Stimulated activated CD4-positive, alpha-beta T cell treated with anti-CD3 and anti-CD28 coated beads, Interleukin-4, amount 100 ng/mL, for 48 hours (primary cell): ENCODE measurements around the gene STMN3.
A peak's percentile ranks its signal among the peaks of the same experiment; 100 is the strongest.

Experiments used
- DNase-seq, 2 donors: peaks; one replicate each; pipeline ENCODE4 v3.0.0-alpha.2; 2020; ENCODE audit warnings: low read depth in 2 of 2

STMN3 gene

GRCh38 chr20:63692436-63693082, 39.3 kb upstream of the STMN3 start:
- no peak for DNase-seq

GRCh38 chr20:63691711-63692435, 38.6 kb upstream of the STMN3 start:
- DNase-seq = no peak

- DNase-seq = no peak
Observed at GRCh38 chr20:63690898-63691710, 37.9 kb upstream of the STMN3 start.

- no peak for DNase-seq
Observed at GRCh38 chr20:63690003-63690897, 37.0 kb upstream of the STMN3 start.

GRCh38 chr20:63689046-63690002, 36.1 kb upstream of the STMN3 start:
- no peak for DNase-seq

GRCh38 chr20:63688228-63689045, 35.2 kb upstream of the STMN3 start:
- no peak for DNase-seq

- no peak for DNase-seq
Observed at GRCh38 chr20:63687419-63688178, 34.4 kb upstream of the STMN3 start.

GRCh38 chr20:63686492-63687321, 33.5 kb upstream of the STMN3 start:
- peak; percentile 42 to 52 for DNase-seq

- DNase-seq = no peak
Observed at GRCh38 chr20:63686094-63686491, 32.9 kb upstream of the STMN3 start.

GRCh38 chr20:63685269-63686026, 32.2 kb upstream of the STMN3 start:
- DNase-seq = no peak

GRCh38 chr20:63682384-63683139, 29.3 kb upstream of the STMN3 start:
- no peak for DNase-seq

- no peak for DNase-seq
Observed at GRCh38 chr20:63681609-63682142, 28.5 kb upstream of the STMN3 start.

- no peak for DNase-seq
Observed at GRCh38 chr20:63680857-63681608, 27.8 kb upstream of the STMN3 start.

- no peak for DNase-seq
Observed at GRCh38 chr20:63680427-63680826, 27.2 kb upstream of the STMN3 start.

- DNase-seq = no peak
Observed at GRCh38 chr20:63679799-63680305, 26.6 kb upstream of the STMN3 start.
